ENCODE data around the gene GIT2. TPM values are rescaled to one million over a fixed set of nuclear protein-coding genes. Genes with fewer than 3 reads are reported as not detected.

Gene GIT2
- total RNA-seq (2021) (21.4 to 22.3 TPM (median 21.7 TPM) in 3 replicates), Bru-seq, nascent RNA (percentile 65 among the genes with signal in this experiment)
- long read RNA-seq, experiment 1, full-length matches to known transcripts: 62 of 92 reads
- long read RNA-seq, experiment 1, partial matches to known transcripts: 5 of 92 reads
- long read RNA-seq, experiment 1, other reads (novel, unspliced or antisense): 25 of 92 reads
- long read RNA-seq, experiment 2, partial matches to known transcripts: 4 of 21 reads
- long read RNA-seq, experiment 2, other reads (novel, unspliced or antisense): 16 of 21 reads
- long read RNA-seq, experiment 3, partial matches to known transcripts: 2 of 3 reads
- long read RNA-seq, experiment 3, other reads (novel, unspliced or antisense): 0 of 3 reads

GRCh38 chr12:109995686-109996482 lies at the start of gene GIT2:
TSS of gene GIT2 (minus strand) at chr12:109996368. CDS start at chr12:109996224, 144 bp downstream.
- peaks cover 33% of the 10 kb centered on the region for H3K4me1 Mint-ChIP-seq
- ChIA-PET POLR2A (no interaction called here), CTCF (no interaction called here)
- peak within 1 kb of the TSS; percentile 93 for H3K4me3 Mint-ChIP-seq
- DNase-seq (ENCODE audit: low spot score): peak; percentile 91
- H3K27ac Mint-ChIP-seq: peak within 1 kb of the TSS; percentile 92
- no peaks in the 10 kb centered on the region for H3K9me3 Mint-ChIP-seq
- H3K36me3 Mint-ChIP-seq: no peaks in the 10 kb centered on the region; the same call in 1 of the 2 replicates
- peak; percentile 70 for ATAC-seq
- H3K27me3 Mint-ChIP-seq (ENCODE audit: low read depth): peaks cover 11% of the 10 kb centered on the region
- no peak for TF ChIP-seq TP53 (CRISPR knock-in tag; IDR thresholded peaks at IDR 0.05)
- no peak for TF ChIP-seq ZNF317 (CRISPR knock-in tag; IDR thresholded peaks at IDR 0.05; ENCODE audit: borderline replicate concordance, low read depth)
- no peak for TF ChIP-seq ATF2 (CRISPR knock-in tag; IDR thresholded peaks at IDR 0.05; ENCODE audit: borderline replicate concordance, low read depth)
- TF ChIP-seq TEAD4 (CRISPR knock-in tag; IDR thresholded peaks at IDR 0.05): no peak
- no peak for TF ChIP-seq CTCF (IDR thresholded peaks at IDR 0.05)
- no peak for TF ChIP-seq OVOL2 (CRISPR knock-in tag; IDR thresholded peaks at IDR 0.05; ENCODE audit: borderline replicate concordance)
- TF ChIP-seq ZNF512 (CRISPR knock-in tag; IDR thresholded peaks at IDR 0.05; ENCODE audit: borderline replicate concordance): no peak
- no peak for TF ChIP-seq ZNF425 (CRISPR knock-in tag; conservative IDR thresholded peaks at IDR 0.05)
- TF ChIP-seq ETV6 (CRISPR knock-in tag; IDR thresholded peaks at IDR 0.05): 0 out of 2 replicates have a peak, but pooled peaks have one; percentile 8
- TF ChIP-seq KAT7 (CRISPR knock-in tag; IDR thresholded peaks at IDR 0.05; ENCODE audit: borderline replicate concordance): no peak
- TF ChIP-seq GABPB1 (CRISPR knock-in tag; IDR thresholded peaks at IDR 0.05): 0 out of 2 replicates have a peak, but pooled peaks have one; percentile 53
- TF ChIP-seq CREM (CRISPR knock-in tag; IDR thresholded peaks at IDR 0.05): 0 out of 2 replicates have a peak, but pooled peaks have one; percentile 66
- TF ChIP-seq ERG (CRISPR knock-in tag; IDR thresholded peaks at IDR 0.05): no peak
- TF ChIP-seq NR3C1 (CRISPR knock-in tag; conservative IDR thresholded peaks at IDR 0.05; ENCODE audit: low read depth): no peak
- TF ChIP-seq FOXK1 (CRISPR knock-in tag; IDR thresholded peaks at IDR 0.05): 0 out of 2 replicates have a peak, but pooled peaks have one; percentile 31
- no peak for TF ChIP-seq ATF3 (CRISPR knock-in tag; conservative IDR thresholded peaks at IDR 0.05)
- TF ChIP-seq MLX (CRISPR knock-in tag; IDR thresholded peaks at IDR 0.05): no peak
- no peak for TF ChIP-seq ZNF532 (CRISPR knock-in tag; IDR thresholded peaks at IDR 0.05; ENCODE audit: borderline replicate concordance)
- TF ChIP-seq IRF1 (CRISPR knock-in tag; IDR thresholded peaks at IDR 0.05): no peak
- no peak for TF ChIP-seq ZNF671 (CRISPR knock-in tag; IDR thresholded peaks at IDR 0.05)

Data from WTC11 (cell line).